Panc1 (cell line): ENCODE measurements around the gene COLEC11. TPM values are rescaled to one million over a fixed set of nuclear protein-coding genes. Genes with fewer than 3 reads are reported as not detected.

Experiments
- ATAC-seq: fragments of 200-7000 bp; cut with Tn5 transposase; 2 replicates; pipeline ENCODE4 v1.9.1; 2020; ENCODE audit warnings: mild to moderate bottlenecking, moderate library complexity
- BruUV-seq: library from RNA; stranded (reverse); fragments of 400-500 nt; replicated peaks from 2 replicates; lab custom pipeline; 2021; lab: Mats Ljungman, UMichigan
- CTCF ChIA-PET: fragments of 300-600 bp; sonication (Branson Sonifier 250); formaldehyde crosslinking; loops from one replicate; lab custom pipeline; 2022; ENCODE audit warnings: antibody characterized with exemption; lab: Charles Lee
- POLR2A ChIA-PET: fragments of 300-600 bp; sonication (Branson Sonifier 250); formaldehyde crosslinking; loops from one replicate; lab custom pipeline; 2022; ENCODE audit warnings: antibody characterized with exemption; lab: Charles Lee
- DNase-seq: peaks from one replicate; pipeline ENCODE4 v3.0.0-alpha.2; 2010; ENCODE audit warnings: low read depth, low spot score
- H3K27ac ChIP-seq: 2 replicates; pipeline ENCODE4 v1.5.1; 2011; ENCODE audit warnings: mild to moderate bottlenecking, low read length, inconsistent platforms
- H3K27me3 ChIP-seq: fragments of 200-500 bp; sonication (Bioruptor generic); 2 replicates; pipeline ENCODE4 v1.6.0; 2014; ENCODE audit warnings: low read length, inconsistent platforms; ENCODE audit not compliant: control insufficient read depth, insufficient read depth
- H3K36me3 ChIP-seq: fragments of 200-500 bp; sonication (Bioruptor generic); 2 replicates; pipeline ENCODE4 v1.5.1; 2014; ENCODE audit warnings: inconsistent platforms, mild to moderate bottlenecking, low read length, moderate library complexity; ENCODE audit not compliant: control insufficient read depth, insufficient read depth
- H3K4me1 ChIP-seq: 2 replicates; pipeline ENCODE4 v1.5.1; 2011; ENCODE audit warnings: inconsistent platforms, mild to moderate bottlenecking, low read length, moderate library complexity; ENCODE audit not compliant: control insufficient read depth, insufficient read depth
- H3K4me3 ChIP-seq, 2 experiments: 2 replicates each; pipeline ENCODE4 v1.5.1; 2011 to 2012; ENCODE audit warnings: low read depth in 2 of 2, low read length in 2 of 2, mild to moderate bottlenecking in 2 of 2, inconsistent platforms in 1 of 2, moderate library complexity in 1 of 2
- H3K9me3 ChIP-seq: fragments of 200-500 bp; sonication (Bioruptor generic); 2 replicates; pipeline ENCODE4 v1.5.1; 2014; ENCODE audit warnings: low read depth, mild to moderate bottlenecking, inconsistent platforms, low read length, moderate library complexity; ENCODE audit not compliant: control insufficient read depth, insufficient read depth
- CTCF ChIP-seq: fragments of 450-650 bp; IDR thresholded peaks from 2 replicates; pipeline ENCODE4 v1.5.1; 2017; ENCODE audit warnings: mild to moderate bottlenecking
- POLR2AphosphoS5 ChIP-seq: IDR thresholded peaks from 2 replicates; pipeline ENCODE4 v1.6.1; 2012; ENCODE audit warnings: mild to moderate bottlenecking, low read depth, low read length, moderate library complexity
- REST ChIP-seq, 2 experiments: IDR thresholded peaks; 2 replicates each; pipeline ENCODE4 v1.6.1; 2011 to 2012; ENCODE audit warnings: low read depth in 2 of 2, control low read depth in 1 of 2, low read length in 1 of 2, mild to moderate bottlenecking in 1 of 2, moderate library complexity in 1 of 2; ENCODE audit not compliant: insufficient read depth in 1 of 2
- SIN3A ChIP-seq: IDR thresholded peaks from 2 replicates; pipeline ENCODE4 v1.6.1; 2012; ENCODE audit warnings: low read depth, mild to moderate bottlenecking, low read length, moderate library complexity, borderline replicate concordance; ENCODE audit not compliant: insufficient read depth
- TCF7L2 ChIP-seq: IDR thresholded peaks from 2 replicates; pipeline ENCODE4 v1.6.1; 2011; ENCODE audit warnings: mild to moderate bottlenecking, low read depth, low read length, inconsistent platforms
- in situ Hi-C: cut with HindIII; loops from 2 replicates; pipeline ENCODE4 v1.10.0; 2016; ENCODE audit warnings: low sequenced_read_pairs, low pct_unique_long_range_greater_than_20kb
- intact Hi-C: fragments of 100-400 bp; cut with micrococcal nuclease; formaldehyde crosslinking; loops from one replicate; pipeline ENCODE4 v1.10.0; 2022; ENCODE audit not compliant: unreplicated experiment
- total RNA-seq: library from RNA; stranded (reverse); gene quantifications from one replicate; pipeline ENCODE4 v1.2.1, GENCODE V29; 2021; ENCODE audit not compliant: unreplicated experiment

Gene COLEC11
- total RNA-seq, 1 experiment from 2014 or later: 0.31 TPM

GRCh38 chr2:3677436-3677835, 82.5 kb downstream of the COLEC11 start:
- no peaks in the 10 kb centered on the region for H3K9me3 ChIP-seq
- H3K27me3 ChIP-seq: peaks cover 4% of the 10 kb centered on the region; the same call in 1 of the 2 replicates
- H3K4me3 ChIP-seq: no peak overlapping the region
- ChIA-PET CTCF (no interaction called here), POLR2A (no interaction called here)
- no peak for ATAC-seq
- no peaks in the 10 kb centered on the region for H3K4me1 ChIP-seq
- H3K27ac ChIP-seq: no peak overlapping the region
- no TSS peak for BruUV-seq
- H3K36me3 ChIP-seq: no peaks in the 10 kb centered on the region
- TF ChIP-seq REST (IDR thresholded peaks at IDR 0.05; ENCODE audit: insufficient read depth in 1 of 2, low read depth in 2 of 2, low read length in 1 of 2): no peak
- TF ChIP-seq POLR2AphosphoS5: no peak
- no peak for TF ChIP-seq CTCF
- TF ChIP-seq TCF7L2: no peak
- no peak for TF ChIP-seq SIN3A
- DNase-seq: no peak
- intact Hi-C loops: no loop called here
- in situ Hi-C loops: no loop called here

- H3K27me3 ChIP-seq: peaks cover 4% of the 10 kb centered on the region; the same call in 1 of the 2 replicates
- H3K27ac ChIP-seq: no peak overlapping the region
- TF ChIP-seq SIN3A (no peak), CTCF (no peak), TCF7L2 (no peak), POLR2AphosphoS5 (no peak), REST (IDR thresholded peaks at IDR 0.05; ENCODE audit: insufficient read depth in 1 of 2, low read depth in 2 of 2, low read length in 1 of 2) (no peak)
- no peak for ATAC-seq
- no peak for DNase-seq
- no peaks in the 10 kb centered on the region for H3K4me1 ChIP-seq
- ChIA-PET POLR2A (no interaction called here), CTCF (no interaction called here)
- in situ Hi-C loops: no loop called here
- intact Hi-C loops: no loop called here
- H3K4me3 ChIP-seq: no peak overlapping the region
- H3K36me3 ChIP-seq: no peaks in the 10 kb centered on the region
- no TSS peak for BruUV-seq
- H3K9me3 ChIP-seq: no peaks in the 10 kb centered on the region
Measured at GRCh38 chr2:3678212-3678611, 83.3 kb downstream of the COLEC11 start.
